Nephron progenitor cell (in vitro differentiated cells): ENCODE measurements around the gene ERFE.

ENCODE experiments used
- DNase-seq: peaks from one replicate; pipeline ENCODE4 v3.0.0; 2021
- H3K27ac Mint-ChIP-seq: 2 replicates; pipeline ENCODE4 v1.8.0; 2021; ENCODE audit warnings: mild to moderate bottlenecking, moderate library complexity, mixed read lengths
- H3K27me3 Mint-ChIP-seq: 2 replicates; pipeline ENCODE4 v1.8.0; 2021; ENCODE audit warnings: mild to moderate bottlenecking, low read depth, mixed read lengths; ENCODE audit not compliant: poor library complexity
- H3K36me3 Mint-ChIP-seq: 2 replicates; pipeline ENCODE4 v1.8.0; 2021; ENCODE audit warnings: low read depth, mixed read lengths
- H3K4me1 Mint-ChIP-seq: 2 replicates; pipeline ENCODE4 v1.8.0; 2021; ENCODE audit warnings: mixed read lengths
- H3K4me3 Mint-ChIP-seq: 2 replicates; pipeline ENCODE4 v1.8.0; 2021; ENCODE audit warnings: mild to moderate bottlenecking, moderate library complexity, mixed read lengths
- H3K9me3 Mint-ChIP-seq: 2 replicates; pipeline ENCODE4 v1.8.0; 2021; ENCODE audit warnings: mild to moderate bottlenecking, moderate library complexity, mixed read lengths
- TF ChIP-seq, protein P1 (sequence below): fragments of 200-600 bp; sonication (generic); IDR thresholded peaks from 2 replicates; pipeline ENCODE4 v1.5.0; 2021; ENCODE audit warnings: antibody characterized with exemption

The ERFE gene

DNA sequence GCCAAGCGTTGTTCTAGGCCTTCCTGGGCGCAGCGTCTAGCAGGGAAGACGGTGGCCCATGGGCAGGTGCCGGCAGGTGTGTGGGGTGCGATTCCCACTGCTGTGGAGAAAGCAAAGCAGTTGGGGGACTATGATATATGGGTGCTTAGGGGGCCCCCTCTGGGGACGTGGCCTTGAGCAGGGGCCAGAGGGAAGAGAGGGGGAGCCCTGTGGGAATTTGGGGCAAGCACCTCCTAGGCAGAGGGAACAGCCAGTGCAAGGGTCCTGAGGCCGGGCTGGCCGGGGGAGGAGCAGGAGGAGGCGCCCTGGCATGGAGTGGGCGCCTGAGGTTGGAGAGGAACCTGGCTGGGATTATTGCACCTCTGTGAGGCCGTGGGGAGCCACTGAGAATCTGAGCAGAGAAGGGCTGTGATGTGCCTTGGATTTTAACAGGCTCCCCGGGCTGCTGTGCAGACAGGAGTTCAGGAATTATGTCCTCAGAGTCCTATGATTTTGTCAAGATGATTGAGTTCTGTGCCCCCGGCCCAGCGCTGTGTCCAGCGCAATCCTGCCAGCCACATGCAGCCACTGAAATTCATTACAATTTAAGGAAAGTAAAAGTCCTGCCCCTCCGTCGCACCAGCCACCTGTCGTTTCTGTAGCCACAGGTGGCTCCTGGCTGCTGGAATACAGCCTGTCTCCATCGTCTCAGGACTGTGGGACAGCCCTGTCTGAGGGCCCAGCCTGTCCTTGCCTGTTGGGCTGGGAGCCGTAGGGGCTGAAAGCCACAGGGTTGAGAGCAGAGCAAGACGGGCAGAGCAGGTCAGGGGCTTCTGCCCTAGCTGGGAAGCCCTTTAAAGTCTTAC is 29.4 kb upstream of the ERFE start:
- H3K4me3 Mint-ChIP-seq = no peak overlapping the region
- H3K36me3 Mint-ChIP-seq = no peaks in the 10 kb centered on the region
- H3K27me3 Mint-ChIP-seq = peaks cover 3% of the 10 kb centered on the region
- H3K27ac Mint-ChIP-seq = no peak overlapping the region
- H3K9me3 Mint-ChIP-seq = no peaks in the 10 kb centered on the region
- TF ChIP-seq, protein P1, sequence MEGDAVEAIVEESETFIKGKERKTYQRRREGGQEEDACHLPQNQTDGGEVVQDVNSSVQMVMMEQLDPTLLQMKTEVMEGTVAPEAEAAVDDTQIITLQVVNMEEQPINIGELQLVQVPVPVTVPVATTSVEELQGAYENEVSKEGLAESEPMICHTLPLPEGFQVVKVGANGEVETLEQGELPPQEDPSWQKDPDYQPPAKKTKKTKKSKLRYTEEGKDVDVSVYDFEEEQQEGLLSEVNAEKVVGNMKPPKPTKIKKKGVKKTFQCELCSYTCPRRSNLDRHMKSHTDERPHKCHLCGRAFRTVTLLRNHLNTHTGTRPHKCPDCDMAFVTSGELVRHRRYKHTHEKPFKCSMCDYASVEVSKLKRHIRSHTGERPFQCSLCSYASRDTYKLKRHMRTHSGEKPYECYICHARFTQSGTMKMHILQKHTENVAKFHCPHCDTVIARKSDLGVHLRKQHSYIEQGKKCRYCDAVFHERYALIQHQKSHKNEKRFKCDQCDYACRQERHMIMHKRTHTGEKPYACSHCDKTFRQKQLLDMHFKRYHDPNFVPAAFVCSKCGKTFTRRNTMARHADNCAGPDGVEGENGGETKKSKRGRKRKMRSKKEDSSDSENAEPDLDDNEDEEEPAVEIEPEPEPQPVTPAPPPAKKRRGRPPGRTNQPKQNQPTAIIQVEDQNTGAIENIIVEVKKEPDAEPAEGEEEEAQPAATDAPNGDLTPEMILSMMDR = no peak
- DNase-seq = no peak
- peaks cover 16% of the 10 kb centered on the region for H3K4me1 Mint-ChIP-seq

DNA sequence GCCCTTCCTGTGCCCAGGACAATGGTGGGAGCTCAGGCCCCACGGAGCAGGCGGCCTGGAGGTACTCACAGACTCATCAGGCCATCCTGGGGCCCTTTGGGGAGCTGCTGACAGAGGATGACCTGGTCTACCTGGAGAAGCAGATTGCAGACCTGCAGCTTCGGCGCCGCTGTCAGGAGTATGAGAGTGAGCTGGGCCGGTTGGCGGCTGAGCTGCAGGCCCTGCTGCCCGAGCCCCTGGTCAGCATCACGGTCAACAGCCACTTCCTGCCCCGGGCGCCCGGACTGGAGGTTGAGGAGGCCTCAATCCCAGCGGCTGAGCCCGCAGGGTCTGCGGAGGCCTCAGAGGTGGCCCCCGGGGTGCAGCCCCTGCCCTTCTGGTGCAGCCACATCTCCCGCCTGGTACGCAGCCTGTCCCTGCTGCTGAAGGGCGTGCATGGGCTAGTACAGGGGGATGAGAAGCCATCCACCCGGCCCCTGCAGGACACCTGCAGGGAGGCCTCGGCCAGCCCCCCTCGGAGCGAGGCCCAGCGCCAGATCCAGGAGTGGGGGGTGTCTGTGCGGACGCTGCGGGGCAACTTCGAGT is 28.6 kb upstream of the ERFE start:
- Mint-ChIP-seq H3K9me3 (no peaks in the 10 kb centered on the region), H3K27me3 (no peaks in the 10 kb centered on the region), H3K4me3 (no peak overlapping the region), H3K27ac (no peak overlapping the region), H3K36me3 (no peaks in the 10 kb centered on the region), H3K4me1 (peaks cover 18% of the 10 kb centered on the region)
- DNase-seq = no peak
- TF ChIP-seq, protein P1 = no peak

DNA sequence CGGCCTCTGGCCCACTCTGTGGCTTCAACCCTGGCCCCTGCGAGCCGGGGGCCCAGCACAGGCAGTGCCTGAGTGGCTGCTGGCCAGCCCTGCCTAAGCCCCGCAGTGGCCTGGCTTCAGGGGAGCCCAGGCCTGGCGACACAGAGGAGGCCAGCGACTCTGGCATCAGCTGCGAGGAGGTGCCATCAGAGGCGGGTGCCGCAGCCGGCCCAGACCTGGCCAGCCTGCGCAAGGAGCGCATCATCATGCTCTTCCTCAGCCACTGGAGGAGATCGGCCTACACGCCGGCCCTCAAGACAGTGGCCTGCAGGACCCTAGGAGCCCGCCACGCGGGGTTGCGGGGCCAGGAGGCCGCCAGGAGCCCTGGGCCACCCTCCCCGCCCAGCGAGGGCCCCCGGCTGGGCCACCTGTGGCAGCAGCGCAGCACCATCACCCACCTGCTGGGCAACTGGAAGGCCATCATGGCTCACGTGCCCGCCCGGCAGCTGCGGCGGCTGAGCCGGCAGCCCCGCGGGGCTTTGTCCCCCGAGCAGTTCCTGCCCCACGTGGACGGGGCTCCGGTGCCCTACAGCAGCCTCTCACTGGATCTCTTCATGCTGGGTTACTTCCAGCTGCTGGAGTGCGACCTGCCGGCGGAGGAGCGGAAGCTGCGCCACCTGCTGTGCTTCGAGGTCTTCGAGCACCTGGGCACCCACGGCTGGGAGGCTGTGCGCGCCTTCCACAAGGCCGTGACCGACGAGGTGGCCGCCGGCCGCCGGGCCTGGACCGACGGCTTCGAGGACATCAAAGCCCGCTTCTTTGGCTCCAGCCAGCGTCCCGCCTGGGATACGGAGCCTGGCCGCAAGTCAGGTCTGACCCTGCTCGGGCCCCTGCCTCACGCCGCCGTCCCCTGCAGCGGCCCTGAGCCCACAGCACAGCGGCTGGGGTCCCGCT is 27.8 kb upstream of the ERFE start:
- Mint-ChIP-seq H3K27me3 (peaks cover 3% of the 10 kb centered on the region), H3K27ac (no peak overlapping the region), H3K4me3 (no peak overlapping the region), H3K36me3 (no peaks in the 10 kb centered on the region), H3K4me1 (peaks cover 21% of the 10 kb centered on the region), H3K9me3 (no peaks in the 10 kb centered on the region)
- TF ChIP-seq, protein P1 = no peak
- no peak for DNase-seq

DNA sequence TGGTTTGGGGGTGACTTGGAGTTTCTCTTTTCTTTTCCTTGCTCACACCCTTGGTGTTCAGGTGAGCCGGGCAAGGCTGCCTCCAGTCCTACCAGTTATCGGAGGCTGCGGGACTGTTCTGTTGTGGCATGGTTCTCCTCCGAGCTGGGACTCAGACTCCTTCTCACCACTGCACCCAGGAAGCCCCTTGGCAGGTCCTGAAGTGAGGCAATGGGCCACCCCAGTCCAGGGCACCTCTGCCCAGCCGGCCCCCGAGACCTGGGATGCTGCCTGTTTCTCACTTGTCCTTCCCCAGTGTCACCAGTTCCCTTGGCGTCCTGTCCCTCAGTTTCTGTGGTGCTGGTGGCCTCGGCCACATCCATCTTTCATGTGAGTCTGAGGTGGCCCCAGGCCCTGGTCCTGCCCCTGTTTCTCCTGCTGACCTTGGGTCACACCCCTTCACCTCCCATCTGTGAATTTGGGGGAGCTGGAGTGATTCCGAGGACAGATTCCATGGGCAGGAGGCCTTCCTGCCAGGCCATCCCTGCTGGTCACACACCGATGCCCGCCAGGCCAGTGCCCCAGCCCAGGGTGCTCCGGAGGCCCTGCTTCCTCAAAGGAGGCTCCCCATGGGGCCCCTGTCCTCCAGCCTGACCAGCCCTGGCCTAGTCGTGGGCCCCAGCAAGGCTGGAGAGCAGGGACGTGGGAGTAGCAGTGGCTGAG is 26.9 kb upstream of the ERFE start:
- Mint-ChIP-seq H3K4me3 (no peak overlapping the region), H3K36me3 (no peaks in the 10 kb centered on the region), H3K27me3 (peaks cover 4% of the 10 kb centered on the region), H3K9me3 (no peaks in the 10 kb centered on the region), H3K4me1 (peaks cover 30% of the 10 kb centered on the region), H3K27ac (no peak overlapping the region)
- TF ChIP-seq, protein P1 = no peak
- DNase-seq = no peak

DNA sequence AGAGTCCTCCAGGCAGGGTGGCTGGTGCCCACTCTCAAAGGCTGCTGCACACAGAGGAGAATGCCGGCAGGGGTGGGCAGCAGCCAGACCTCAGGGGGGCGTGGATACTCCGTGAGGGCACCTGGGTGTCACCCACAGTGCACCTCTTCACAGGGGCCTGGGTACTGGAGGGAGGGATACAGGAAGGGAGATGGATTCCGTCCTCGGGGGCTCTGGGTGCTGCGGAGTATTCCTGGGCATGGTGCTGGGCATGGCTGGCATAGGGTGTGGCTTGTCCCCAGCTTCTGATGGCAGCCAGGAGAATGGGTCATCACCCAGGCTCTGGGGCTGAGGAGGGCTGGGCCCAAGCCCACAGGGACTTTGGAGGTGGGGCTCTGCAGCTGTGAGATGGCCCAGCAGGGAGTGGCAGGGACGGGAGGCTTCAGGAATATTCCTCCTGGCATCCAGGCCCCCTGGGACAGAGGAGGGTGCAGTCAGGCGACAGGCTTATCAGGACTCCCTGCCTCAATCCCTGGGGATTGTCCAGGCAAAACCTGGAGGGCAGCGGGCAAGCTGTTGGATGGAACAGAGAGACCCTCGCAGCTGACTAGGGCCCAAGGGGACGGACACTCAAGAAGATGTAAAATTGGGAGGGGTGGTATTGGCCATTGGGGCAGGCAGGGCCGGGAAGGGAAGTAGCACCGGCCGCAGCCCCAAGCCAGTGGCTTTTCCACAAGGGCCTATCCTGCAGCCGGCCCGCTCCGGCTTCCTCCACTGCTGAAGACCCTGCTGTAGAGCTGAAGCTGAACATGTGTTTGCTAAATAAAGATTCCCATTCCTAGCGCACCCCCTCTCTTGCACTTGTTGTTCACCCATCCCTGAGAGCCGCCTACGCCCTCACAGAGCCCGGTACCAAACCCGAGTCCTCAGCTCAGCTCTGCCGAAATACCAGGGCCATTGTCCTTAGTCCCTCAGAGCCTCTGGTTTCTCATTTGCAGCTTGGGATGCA is 26.0 kb upstream of the ERFE start:
- TF ChIP-seq, protein P1 = no peak
- Mint-ChIP-seq H3K4me1 (peaks cover 29% of the 10 kb centered on the region), H3K27ac (no peak overlapping the region), H3K36me3 (no peaks in the 10 kb centered on the region), H3K4me3 (no peak overlapping the region), H3K9me3 (no peaks in the 10 kb centered on the region), H3K27me3 (peaks cover 4% of the 10 kb centered on the region)
- DNase-seq = no peak
